ENCODE measurements around the gene APOO.

GRCh38 chrX:23813808-23814207 lies 93.9 kb downstream of the APOO start:
- TF ChIP-seq CTCF (IDR thresholded peaks at IDR 0.05) (no peak), POLR2A (IDR thresholded peaks at IDR 0.05) (no peak)
